Hepatocyte (in vitro differentiated cells): Measurements from ENCODE around the gene MYL1. TPM values are rescaled to one million over a fixed set of nuclear protein-coding genes. Genes with fewer than 3 reads are reported as not detected.

Source experiments
- DNase-seq: peaks from one replicate; pipeline ENCODE4 v3.0.0-alpha.2; 2016; ENCODE audit warnings: low spot score
- H2AFZ ChIP-seq: fragments of 200-600 bp; sonication (generic); 2 replicates; pipeline ENCODE4 v1.6.0; 2016; ENCODE audit warnings: antibody characterized with exemption, mild to moderate bottlenecking
- H3K27ac ChIP-seq: fragments of 200-600 bp; sonication (generic); 2 replicates; pipeline ENCODE4 v1.5.1; 2016; ENCODE audit warnings: mild to moderate bottlenecking
- H3K27me3 ChIP-seq: fragments of 200-600 bp; sonication (generic); 2 replicates; pipeline ENCODE4 v1.6.1; 2016
- H3K36me3 ChIP-seq: fragments of 200-600 bp; sonication (generic); replicated peaks from 2 replicates; pipeline ENCODE4 v1.5.1; 2016; ENCODE audit warnings: low read depth; ENCODE audit not compliant: insufficient read depth
- H3K4me1 ChIP-seq: fragments of 200-600 bp; sonication (generic); 2 replicates; pipeline ENCODE4 v1.5.1; 2016; ENCODE audit warnings: mild to moderate bottlenecking, moderate library complexity; ENCODE audit not compliant: insufficient read depth
- H3K4me2 ChIP-seq: fragments of 200-600 bp; sonication (generic); 2 replicates; pipeline ENCODE4 v1.6.0; 2016
- H3K4me3 ChIP-seq: fragments of 200-600 bp; sonication (generic); 2 replicates; pipeline ENCODE4 v1.5.1; 2016; ENCODE audit warnings: mild to moderate bottlenecking
- H3K79me2 ChIP-seq: fragments of 200-600 bp; sonication (generic); 2 replicates; pipeline ENCODE4 v1.6.0; 2017; ENCODE audit warnings: mild to moderate bottlenecking
- H3K9me2 ChIP-seq: fragments of 200-600 bp; sonication (generic); replicated peaks from 2 replicates; pipeline ENCODE4 v1.6.0; 2017; ENCODE audit warnings: mild to moderate bottlenecking; ENCODE audit not compliant: insufficient read depth
- H3K9me3 ChIP-seq: fragments of 200-600 bp; sonication (generic); 2 replicates; pipeline ENCODE4 v1.5.1; 2016; ENCODE audit warnings: low read depth, mild to moderate bottlenecking
- H4K20me1 ChIP-seq: fragments of 200-600 bp; sonication (generic); 2 replicates; pipeline ENCODE4 v1.6.0; 2016; ENCODE audit warnings: mild to moderate bottlenecking; ENCODE audit not compliant: insufficient read depth, poor library complexity, severe bottlenecking
- CTCF ChIP-seq: fragments of 200-600 bp; sonication (generic); IDR thresholded peaks from 2 replicates; pipeline ENCODE4 v1.5.1; 2016; ENCODE audit warnings: antibody characterized with exemption, mild to moderate bottlenecking; ENCODE audit not compliant: poor library complexity
- EZH2 ChIP-seq: fragments of 200-600 bp; sonication (generic); IDR thresholded peaks from 2 replicates; pipeline ENCODE4 v1.6.1; 2016; ENCODE audit warnings: antibody characterized with exemption, mild to moderate bottlenecking, borderline replicate concordance
- EZH2phosphoT487 ChIP-seq: fragments of 200-600 bp; sonication (generic); IDR thresholded peaks from one replicate; pipeline ENCODE4 v1.6.1; 2018; ENCODE audit warnings: antibody characterized with exemption, mild to moderate bottlenecking, low read depth, moderate library complexity; ENCODE audit not compliant: unreplicated experiment, severe bottlenecking
- WGBS: methylation state at CpG from one replicate; pipeline ENCODE4 v1.1.6; 2016; ENCODE audit warnings: low lambda C conversion rate; ENCODE audit errors: missing lambda C conversion rate; 5-methylcytosine and 5-hydroxymethylcytosine counted together
- polyA plus RNA-seq: library from polyadenylated mRNA; unstranded; fragments of >200 nt; fragmentation: Nextera tagmentation; extraction: Ambion mirVana; gene quantifications from 2 replicates; pipeline ENCODE4 v1.2.1, GENCODE V29; 2016
- total RNA-seq: library from RNA; depleted of rRNA; stranded (reverse); fragments of >200 nt; gene quantifications from 2 replicates; pipeline ENCODE4 v1.2.3, GENCODE V29; 2014

MYL1 gene
- total and polyA plus RNA-seq, 2 experiments from 2014 or later = not detected

GRCh38 chr2:210356944-210357343 lies 42.0 kb upstream of the MYL1 start:
- H3K9me2 ChIP-seq = no peaks in the 10 kb centered on the region
- no peaks in the 10 kb centered on the region for H3K9me3 ChIP-seq
- WGBS = 42% methylated on average over 3 of the region's 3 CpGs
- H3K4me3 ChIP-seq = no peak overlapping the region
- no peak overlapping the region for H2AFZ ChIP-seq
- no peaks in the 10 kb centered on the region for H3K4me1 ChIP-seq
- no peak overlapping the region for H3K27ac ChIP-seq
- no peak overlapping the region for H3K4me2 ChIP-seq
- no peaks in the 10 kb centered on the region for H3K79me2 ChIP-seq
- no peaks in the 10 kb centered on the region for H4K20me1 ChIP-seq
- H3K27me3 ChIP-seq = no peaks in the 10 kb centered on the region
- DNase-seq = no peak
- H3K36me3 ChIP-seq = no peaks in the 10 kb centered on the region
- no peak for TF ChIP-seq EZH2
- TF ChIP-seq CTCF = no peak
- no peak for TF ChIP-seq EZH2phosphoT487

GRCh38 chr2:210337159-210337558 lies 22.2 kb upstream of the MYL1 start:
- Histone ChIP-seq H3K9me2 (no peaks in the 10 kb centered on the region), H3K4me3 (no peak overlapping the region), H3K79me2 (no peaks in the 10 kb centered on the region), H3K27ac (no peak overlapping the region), H4K20me1 (no peaks in the 10 kb centered on the region), H3K36me3 (no peaks in the 10 kb centered on the region), H3K4me1 (no peaks in the 10 kb centered on the region), H2AFZ (no peak overlapping the region), H3K9me3 (no peaks in the 10 kb centered on the region), H3K27me3 (no peaks in the 10 kb centered on the region), H3K4me2 (no peak overlapping the region)
- no peak for DNase-seq
- TF ChIP-seq CTCF (no peak), EZH2phosphoT487 (no peak), EZH2 (no peak)
- 78% methylated on average over 2 of the region's 2 CpGs for WGBS

- DNase-seq = no peak
- Histone ChIP-seq H3K36me3 (no peaks in the 10 kb centered on the region), H3K27ac (no peak overlapping the region), H2AFZ (no peak overlapping the region), H3K4me3 (no peak overlapping the region), H3K9me3 (no peaks in the 10 kb centered on the region), H3K4me1 (no peaks in the 10 kb centered on the region), H3K4me2 (no peak overlapping the region), H4K20me1 (no peaks in the 10 kb centered on the region), H3K27me3 (no peaks in the 10 kb centered on the region), H3K79me2 (no peaks in the 10 kb centered on the region), H3K9me2 (no peaks in the 10 kb centered on the region)
- TF ChIP-seq EZH2phosphoT487 (no peak), CTCF (no peak), EZH2 (no peak)
- 80% methylated on average over 9 of the region's 9 CpGs for WGBS
These were observed 9.9 kb upstream of the MYL1 start for GRCh38 chr2:210324906-210325305.

GRCh38 chr2:210324458-210324857 lies 9.5 kb upstream of the MYL1 start:
- Histone ChIP-seq H3K27ac (no peak overlapping the region), H3K9me2 (no peaks in the 10 kb centered on the region), H3K9me3 (no peaks in the 10 kb centered on the region), H3K4me2 (no peak overlapping the region), H3K27me3 (no peaks in the 10 kb centered on the region), H3K4me1 (no peaks in the 10 kb centered on the region), H4K20me1 (no peaks in the 10 kb centered on the region), H3K36me3 (no peaks in the 10 kb centered on the region), H2AFZ (no peak overlapping the region), H3K4me3 (no peak overlapping the region), H3K79me2 (no peaks in the 10 kb centered on the region)
- whole genome bisulfite sequencing = 82% methylated on average over 4 of the region's 4 CpGs
- no peak for DNase-seq
- no peak for TF ChIP-seq CTCF
- TF ChIP-seq EZH2 = no peak
- TF ChIP-seq EZH2phosphoT487 = no peak
